KBM-7 (cell line): Measurements from ENCODE around the gene KLHDC9.

Experiments
- DNase-seq: peaks from one replicate; pipeline ENCODE4 v3.0.0-alpha.2; 2015
- in situ Hi-C: fragments of 300-500 bp; cut with MboI; formaldehyde crosslinking; loops from 2 replicates; pipeline ENCODE4 v1.14.3; 2020; ENCODE audit warnings: low sequenced_read_pairs, low pct_unique_long_range_greater_than_20kb, mixed read lengths

Gene KLHDC9

GRCh38 chr1:161073474-161074121, 24.6 kb upstream of the KLHDC9 start:
- in situ Hi-C loops, result no loop called here
- DNase-seq, result peak; percentile 5

GRCh38 chr1:161074676-161075368, 23.3 kb upstream of the KLHDC9 start:
- DNase-seq, result no peak
- in situ Hi-C loops, result no loop called here

GRCh38 chr1:161076410-161076809, 21.8 kb upstream of the KLHDC9 start:
- no peak for DNase-seq
- in situ Hi-C loops, result no loop called here

- in situ Hi-C loops, result no loop called here
- no peak for DNase-seq
Measured at GRCh38 chr1:161077426-161077825, 20.7 kb upstream of the KLHDC9 start.

GRCh38 chr1:161079436-161080110, 18.6 kb upstream of the KLHDC9 start:
- DNase-seq, result no peak
- in situ Hi-C loops, result no loop called here

- DNase-seq, result no peak
- in situ Hi-C loops, result no loop called here
Measured at GRCh38 chr1:161080441-161081405, 17.4 kb upstream of the KLHDC9 start.

GRCh38 chr1:161081519-161081918, 16.6 kb upstream of the KLHDC9 start:
- no peak for DNase-seq
- in situ Hi-C loops, result no loop called here

GRCh38 chr1:161082483-161082882, 15.7 kb upstream of the KLHDC9 start:
- in situ Hi-C loops, result no loop called here
- DNase-seq, result no peak

- in situ Hi-C loops, result no loop called here
- DNase-seq, result peak; percentile 12
Measured at GRCh38 chr1:161082996-161083747, 15.0 kb upstream of the KLHDC9 start.

GRCh38 chr1:161083748-161084596, 14.2 kb upstream of the KLHDC9 start:
- no peak for DNase-seq
- in situ Hi-C loops, result no loop called here

- in situ Hi-C loops, result no loop called here
- DNase-seq, result no peak
Measured at GRCh38 chr1:161084597-161084988, 13.6 kb upstream of the KLHDC9 start.

GRCh38 chr1:161085165-161085564, 13.0 kb upstream of the KLHDC9 start:
- in situ Hi-C loops, result no loop called here

GRCh38 chr1:161086457-161086856, 11.7 kb upstream of the KLHDC9 start:
- in situ Hi-C loops, result no loop called here
- DNase-seq, result no peak

More at GRCh38 chr1:161085165-161085564, 13.0 kb upstream of the KLHDC9 start:
- no peak for DNase-seq

GRCh38 chr1:161088587-161089110, 9.5 kb upstream of the KLHDC9 start:
- no peak for DNase-seq
- in situ Hi-C loops, result no loop called here

GRCh38 chr1:161089251-161089924, 8.8 kb upstream of the KLHDC9 start, which contains the start of gene NECTIN4:
Gene NECTIN4, minus strand, starts transcription at chr1:161089558. Its CDS starts 262 bp downstream, at chr1:161089296.
- in situ Hi-C loops, result no loop called here
- no peak for DNase-seq

- in situ Hi-C loops, result no loop called here
- DNase-seq, result no peak
Measured at GRCh38 chr1:161089938-161090337, 8.2 kb upstream of the KLHDC9 start.

GRCh38 chr1:161090617-161091016, 7.5 kb upstream of the KLHDC9 start:
- no peak for DNase-seq
- in situ Hi-C loops, result no loop called here
